CD1c-positive myeloid dendritic cell (primary cell): ENCODE data around the gene ZNF467.

ENCODE experiments used
- DNase-seq: peaks from one replicate; pipeline ENCODE4 v3.0.0-alpha.2; 2016; ENCODE audit errors: extremely low spot score

Gene ZNF467

DNA sequence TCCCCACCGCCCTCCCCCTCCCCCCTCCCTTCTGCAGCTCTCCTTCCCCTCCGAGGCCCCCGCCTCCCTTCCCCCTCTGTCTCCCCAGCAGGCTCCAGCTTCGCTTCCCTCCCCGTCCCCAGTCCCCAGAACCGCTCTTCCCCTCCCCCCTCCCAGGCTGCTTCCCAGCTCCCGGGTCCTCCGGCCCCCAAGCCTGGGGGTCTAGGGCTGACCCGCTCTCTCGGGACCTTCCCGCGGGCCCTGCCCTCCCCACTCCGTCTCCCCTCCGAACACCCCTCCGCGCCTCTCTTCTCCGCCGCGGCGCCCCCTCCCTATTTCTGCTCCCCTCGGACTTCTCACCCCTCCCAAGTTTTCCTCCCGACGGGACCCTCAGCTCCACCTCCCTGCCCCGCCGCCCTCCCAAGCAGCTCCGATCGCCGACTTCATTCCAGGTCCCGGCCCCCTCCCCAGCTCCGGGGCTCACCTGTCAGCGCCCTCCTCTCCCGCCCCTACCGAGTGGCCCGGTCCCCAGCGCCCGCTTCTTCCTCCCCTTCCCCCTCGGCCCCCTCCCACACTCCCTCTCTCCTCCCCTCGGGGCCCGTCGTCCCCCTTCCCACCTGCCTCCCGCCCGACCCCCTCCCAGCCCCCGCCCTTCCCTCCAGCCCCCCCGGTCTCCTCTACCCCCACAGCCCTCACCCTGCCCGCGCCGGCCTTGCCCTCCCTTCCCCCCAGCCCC, 990 bp downstream of the ZNF467 start:
- no peak for DNase-seq

GRCh38 chr7:149771720-149772240, 1.6 kb downstream of the ZNF467 start:
- peak; percentile 92 for DNase-seq

DNA sequence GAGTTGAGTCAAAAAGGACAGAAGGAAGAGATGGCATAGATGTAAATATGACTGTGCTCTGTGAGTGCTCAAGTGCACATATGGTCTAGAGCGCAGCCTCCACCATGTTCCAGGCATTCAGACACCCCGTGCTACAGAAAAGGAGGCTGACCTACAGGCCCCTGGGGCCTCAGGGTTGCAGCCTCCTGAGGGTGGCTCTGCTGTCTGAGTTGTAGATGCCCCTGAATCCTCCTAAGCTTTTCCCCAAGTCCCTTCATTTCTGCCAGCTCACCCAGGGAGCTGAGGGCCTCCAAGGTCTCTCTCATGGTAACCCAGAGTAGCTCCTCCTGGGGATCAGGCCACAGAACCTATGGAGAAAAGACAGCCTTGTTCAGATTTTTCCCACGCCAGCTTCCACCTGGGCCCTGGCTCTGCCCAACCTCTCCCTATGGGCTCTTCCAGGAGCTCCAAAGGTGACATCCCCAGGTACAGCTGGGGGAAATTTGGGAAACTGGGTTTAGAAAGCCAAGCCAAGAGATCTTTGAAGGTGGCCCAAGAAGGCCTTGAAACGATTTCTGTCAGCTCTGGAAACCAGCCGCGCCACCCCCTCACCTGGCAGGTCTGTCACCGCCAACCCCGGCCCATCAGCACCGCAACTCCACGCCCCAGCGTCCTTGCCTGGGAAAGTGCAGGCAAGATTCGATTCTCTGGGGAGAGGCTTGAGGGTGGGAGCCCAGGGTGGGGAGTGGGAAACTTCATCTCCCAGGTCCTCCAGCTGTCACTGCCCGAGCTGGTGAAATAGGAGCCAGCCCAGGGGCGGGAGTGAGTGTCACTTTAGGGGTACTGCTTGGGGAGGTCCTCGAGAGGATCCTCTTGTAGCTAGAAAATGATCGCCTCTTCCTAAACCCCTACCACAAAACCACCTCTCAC, 2.4 kb downstream of the ZNF467 start:
- DNase-seq: no peak

- no peak for DNase-seq
Observed at GRCh38 chr7:149769915-149770314, 3.5 kb downstream of the ZNF467 start.

DNA sequence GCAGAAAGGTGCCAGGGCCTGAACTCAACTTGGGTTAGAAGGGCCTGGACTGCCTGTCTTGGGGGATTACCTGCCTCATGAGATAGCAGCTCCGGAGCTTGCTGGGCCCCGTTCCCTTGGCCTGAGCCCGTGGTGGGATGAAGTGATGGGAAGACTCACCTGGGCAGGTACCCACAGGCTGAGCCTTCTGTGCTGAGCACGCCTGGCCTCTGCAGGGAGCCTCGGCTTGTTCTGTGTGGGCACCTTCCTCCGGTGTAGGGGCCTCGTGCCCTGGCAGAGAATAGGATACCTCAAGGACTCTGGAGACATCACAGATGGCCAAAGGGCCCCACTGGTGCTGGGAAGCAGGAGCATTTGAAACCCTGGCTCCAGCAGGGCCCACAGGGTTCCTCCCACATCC, 4.5 kb downstream of the ZNF467 start:
- no peak for DNase-seq

DNA sequence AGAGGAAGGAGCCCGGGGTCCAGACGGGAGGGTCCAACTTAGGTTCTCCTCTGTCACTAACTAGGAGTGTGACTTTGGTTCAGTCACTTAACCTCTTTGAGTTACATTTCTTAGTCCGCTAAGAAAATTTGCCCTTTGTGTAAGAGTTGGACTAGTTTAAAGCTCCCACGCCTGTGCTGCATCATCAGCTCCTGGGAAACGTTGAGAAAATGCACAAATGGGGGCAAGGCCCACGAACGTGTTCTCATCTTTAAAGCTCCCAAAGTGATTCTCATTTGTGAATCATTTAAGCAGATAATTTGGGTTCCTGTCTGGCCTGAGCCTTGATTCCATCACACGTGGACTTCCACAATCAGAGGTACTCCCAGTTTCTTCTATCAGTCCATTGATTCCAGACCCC, 6.3 kb downstream of the ZNF467 start:
- DNase-seq: no peak

GRCh38 chr7:149766135-149766675, 7.2 kb downstream of the ZNF467 start:
- DNase-seq: no peak

- DNase-seq: no peak
Observed at GRCh38 chr7:149765399-149766121, 7.8 kb downstream of the ZNF467 start.

DNA sequence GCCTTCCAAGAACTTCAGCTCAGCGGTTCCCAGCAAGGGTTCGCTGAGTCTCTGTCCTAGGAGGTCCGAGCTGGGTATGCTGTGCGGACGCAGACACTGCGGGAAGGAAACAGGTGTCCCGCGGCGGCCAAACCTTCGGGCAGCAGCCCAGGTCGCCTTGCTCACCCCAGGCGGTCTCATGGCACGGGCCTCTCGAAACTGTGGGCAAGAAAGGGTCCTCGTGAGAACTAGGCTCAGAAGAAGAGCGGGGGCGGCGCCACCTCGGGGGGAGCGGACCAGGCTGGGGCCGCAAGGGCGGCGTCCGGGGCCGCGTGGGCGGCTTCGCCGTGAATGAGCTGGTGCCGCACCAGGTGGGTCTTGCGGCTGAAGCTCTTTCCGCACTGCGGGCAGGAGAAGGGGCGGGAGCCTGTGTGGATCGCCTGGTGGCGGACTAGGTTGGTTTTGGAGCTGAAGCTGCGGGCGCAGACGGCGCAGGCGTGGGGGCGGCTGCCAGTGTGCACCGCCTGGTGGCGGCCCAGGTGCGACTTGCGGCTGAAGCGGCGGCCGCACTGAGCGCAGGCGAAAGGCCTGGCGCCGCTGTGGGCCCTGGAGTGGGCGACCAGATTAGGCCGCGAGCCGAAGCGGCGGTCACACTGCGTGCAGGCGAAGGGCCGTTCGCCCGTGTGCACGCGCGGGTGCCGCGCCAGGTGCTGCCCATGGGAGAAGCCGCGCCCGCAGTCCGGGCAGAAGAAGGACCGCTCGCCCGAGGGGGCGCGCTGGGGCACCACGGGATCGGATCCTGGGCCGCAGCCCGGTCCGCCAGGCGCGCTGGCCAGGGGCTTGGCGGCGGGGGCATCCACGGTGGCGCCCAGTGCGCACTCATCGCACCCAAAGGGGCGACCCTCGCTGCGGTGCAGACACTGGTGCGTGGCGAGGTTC, 8.6 kb downstream of the ZNF467 start:
- no peak for DNase-seq

DNA sequence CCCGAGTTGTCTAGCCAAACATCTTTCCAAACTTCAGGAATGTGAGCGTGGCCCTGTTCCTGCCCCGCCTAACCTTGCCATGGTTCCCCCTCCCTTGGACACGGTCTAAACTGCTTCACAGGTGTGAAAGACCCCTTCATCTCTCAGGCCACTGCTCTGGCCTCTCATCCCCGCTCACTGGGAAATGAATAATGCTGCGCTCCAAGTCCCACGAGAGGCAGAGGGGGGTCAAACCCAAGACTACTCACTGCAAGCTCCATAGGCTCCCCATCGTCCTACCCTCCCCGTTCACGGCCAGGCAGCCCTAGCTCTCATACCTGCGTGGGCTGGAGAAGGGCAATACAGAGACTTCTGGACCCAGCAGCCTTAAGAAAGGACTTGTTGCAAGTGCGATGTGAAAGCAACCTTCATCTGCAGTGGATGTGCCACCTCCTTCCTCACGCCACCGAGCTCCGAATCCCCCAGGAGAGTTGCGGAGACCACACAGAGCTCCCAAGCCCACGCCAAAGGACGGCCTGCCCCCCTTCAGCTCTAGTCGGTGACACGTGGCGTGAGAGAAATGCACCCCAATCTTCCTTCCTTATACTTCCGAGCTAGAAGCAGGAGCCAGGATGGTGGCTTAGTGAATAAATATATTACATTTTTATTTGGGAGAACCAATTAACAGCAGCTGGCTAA, 9.7 kb downstream of the ZNF467 start:
- DNase-seq: no peak

GRCh38 chr7:149762610-149763009, 10.8 kb downstream of the ZNF467 start:
- DNase-seq: no peak

DNA sequence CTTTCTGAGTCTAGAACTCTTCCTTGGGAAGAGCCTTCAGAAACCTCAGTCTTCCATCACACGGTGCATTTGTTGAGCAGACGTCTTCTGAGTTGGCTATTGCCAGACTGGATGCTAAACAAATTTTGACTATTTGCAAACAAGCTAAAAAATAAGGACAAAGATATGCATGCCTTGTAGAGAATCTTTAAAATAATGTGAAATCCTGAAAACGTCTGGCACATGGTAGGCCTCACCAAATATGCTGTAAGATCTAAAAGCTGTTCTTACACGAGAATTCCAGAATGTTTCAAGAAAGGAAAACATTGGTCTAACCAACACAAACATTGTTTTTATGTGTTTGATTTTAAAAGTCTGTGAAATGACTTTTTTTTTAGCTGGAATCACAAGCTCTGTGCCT, 11.3 kb downstream of the ZNF467 start:
- DNase-seq: no peak

DNA sequence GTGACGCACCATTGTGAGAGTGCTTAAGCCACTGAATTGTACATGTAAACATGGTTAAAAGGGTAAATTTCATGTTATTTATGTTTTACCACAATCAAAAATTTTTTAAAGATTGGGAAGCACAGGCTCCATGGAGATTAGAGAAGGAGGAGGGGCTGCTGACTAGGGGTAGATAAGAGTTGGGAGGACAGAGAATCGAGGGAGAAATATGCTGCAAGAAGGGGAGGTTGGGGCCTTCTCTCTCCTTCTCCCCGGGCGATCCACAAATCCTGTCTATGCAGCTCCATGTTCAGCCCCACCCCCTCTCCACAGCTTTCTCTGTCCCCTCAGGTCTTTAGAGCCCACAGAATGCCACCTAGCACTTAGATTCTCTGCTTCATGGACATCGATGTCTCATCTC, 12.1 kb downstream of the ZNF467 start:
- no peak for DNase-seq

DNA sequence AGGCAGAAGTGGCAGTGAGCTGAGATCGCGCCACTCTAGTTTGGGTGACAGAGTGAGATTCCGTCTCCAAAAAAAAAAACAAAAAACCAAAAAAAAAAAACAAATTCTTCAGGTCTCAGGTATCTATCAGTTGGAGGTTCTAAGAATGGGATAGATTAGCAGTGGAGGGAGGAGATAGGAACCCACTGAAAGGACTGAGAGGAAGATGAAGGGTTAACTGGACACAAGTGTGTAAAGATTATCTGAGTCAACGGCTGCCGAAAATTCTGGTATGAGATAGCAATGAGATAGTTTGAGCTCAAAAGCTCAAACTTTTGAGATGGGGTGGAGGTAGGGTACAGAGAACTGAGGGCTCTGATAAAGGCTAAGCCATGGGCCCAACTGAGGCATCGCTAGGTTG, 12.8 kb downstream of the ZNF467 start:
- no peak for DNase-seq

- DNase-seq: no peak
Observed at GRCh38 chr7:149759093-149759860, 14.1 kb downstream of the ZNF467 start.

DNA sequence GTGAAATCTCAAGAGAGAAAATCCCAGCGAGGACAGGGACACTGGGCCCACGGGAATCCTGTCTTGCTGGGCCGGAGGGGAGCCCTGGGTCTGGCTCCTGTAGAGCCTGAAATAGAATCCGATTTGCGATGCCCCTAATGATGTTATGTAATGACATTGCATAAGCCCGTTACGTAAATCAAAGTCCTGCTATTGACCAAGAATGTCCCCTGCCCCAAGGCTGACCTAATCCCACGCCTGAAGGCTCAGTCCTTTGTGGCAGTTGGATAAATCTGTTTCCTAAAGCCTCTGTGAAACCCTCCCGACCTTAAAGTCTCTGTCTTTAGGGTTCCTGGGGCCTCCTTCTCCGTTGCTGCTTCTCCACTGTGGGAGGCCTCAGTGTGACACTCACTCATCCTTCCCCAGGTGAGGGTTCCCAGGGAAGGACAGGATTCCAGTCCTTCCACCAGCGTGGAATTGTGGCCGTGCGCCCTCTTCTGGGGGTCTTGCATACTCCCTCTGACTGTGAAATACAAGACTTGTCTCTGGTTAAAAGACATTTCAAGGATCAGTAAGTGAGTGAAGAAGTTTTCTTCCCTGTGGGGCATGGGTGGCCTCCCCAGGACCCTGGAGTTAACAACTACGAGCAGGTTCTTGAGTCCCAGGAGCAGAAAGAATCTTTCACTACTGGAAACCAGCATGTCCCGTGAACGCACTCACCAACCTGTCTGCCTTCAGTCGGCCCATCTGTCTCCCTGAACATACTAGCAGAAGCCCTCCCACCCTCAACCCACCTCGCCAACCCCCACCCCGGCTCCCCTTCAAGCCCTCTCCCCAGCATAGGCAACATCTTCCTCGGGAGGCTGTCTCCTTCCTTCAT, 19.8 kb downstream of the ZNF467 start:
- no peak for DNase-seq

DNA sequence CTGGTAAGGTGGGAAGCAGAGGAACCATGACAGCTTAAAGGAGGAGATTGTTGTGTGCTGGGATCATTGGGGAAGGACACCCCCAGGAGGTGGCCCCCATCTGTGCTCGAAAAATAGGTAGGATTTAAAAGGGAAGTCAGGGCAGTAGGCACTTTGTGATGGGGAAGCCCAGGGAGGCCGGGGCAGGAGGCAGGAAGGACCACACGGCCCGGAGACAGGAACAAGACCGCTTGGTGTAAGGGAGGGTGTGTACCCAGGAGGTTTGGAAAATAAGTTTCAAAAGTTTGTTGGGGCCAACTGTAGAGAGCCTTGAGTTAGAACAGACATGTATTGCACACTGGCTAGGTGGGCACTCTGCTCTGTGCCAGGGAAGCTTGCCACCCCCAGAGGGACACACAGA, 20.7 kb downstream of the ZNF467 start:
- no peak for DNase-seq

GRCh38 chr7:149751043-149751775, 22.2 kb downstream of the ZNF467 start:
- DNase-seq: no peak
